Measurements from ENCODE around the gene MEIOB.
"Not testable (repeated sequence)": the region's sequence is repeated elsewhere in the genome, so short reads cannot be mapped to it uniquely, and the experiment has no call there.

The MEIOB gene

GRCh38 chr16:1810536-1810935, 61.4 kb downstream of the MEIOB start:
- H3K4me3 ChIP-seq (ENCODE audit: low read length): no peak overlapping the region
- no peak for DNase-seq (ENCODE audit: low read depth)
- TF ChIP-seq CTCF (IDR thresholded peaks at IDR 0.05; ENCODE audit: insufficient read depth, low read depth, low read length, missing control alignments): no peak

GRCh38 chr16:1810106-1810505, 61.9 kb downstream of the MEIOB start:
- DNase-seq (ENCODE audit: low read depth): no peak
- no peak overlapping the region for H3K4me3 ChIP-seq (ENCODE audit: low read length)
- TF ChIP-seq CTCF (IDR thresholded peaks at IDR 0.05; ENCODE audit: insufficient read depth, low read depth, low read length, missing control alignments): no peak

- TF ChIP-seq CTCF (IDR thresholded peaks at IDR 0.05; ENCODE audit: insufficient read depth, low read depth, low read length, missing control alignments): no peak
- no peak for DNase-seq (ENCODE audit: low read depth)
- H3K4me3 ChIP-seq (ENCODE audit: low read length): no peak overlapping the region
Measured at GRCh38 chr16:1809281-1809801, 62.6 kb downstream of the MEIOB start.

- TF ChIP-seq CTCF (IDR thresholded peaks at IDR 0.05; ENCODE audit: insufficient read depth, low read depth, low read length, missing control alignments): no peak
- no peak overlapping the region for H3K4me3 ChIP-seq (ENCODE audit: low read length)
- no peak for DNase-seq (ENCODE audit: low read depth)
Measured at GRCh38 chr16:1808691-1809090, 63.3 kb downstream of the MEIOB start.

GRCh38 chr16:1807626-1808025, 64.3 kb downstream of the MEIOB start:
- no peak for TF ChIP-seq CTCF (IDR thresholded peaks at IDR 0.05; ENCODE audit: insufficient read depth, low read depth, low read length, missing control alignments)

GRCh38 chr16:1800701-1801100, 71.3 kb downstream of the MEIOB start:
- TF ChIP-seq CTCF (IDR thresholded peaks at IDR 0.05; ENCODE audit: insufficient read depth, low read depth, low read length, missing control alignments): no peak
- H3K4me3 ChIP-seq (ENCODE audit: low read length): no peak overlapping the region
- no peak for DNase-seq (ENCODE audit: low read depth)

More at GRCh38 chr16:1807626-1808025, 64.3 kb downstream of the MEIOB start:
- H3K4me3 ChIP-seq (ENCODE audit: low read length): no peak overlapping the region
- DNase-seq (ENCODE audit: low read depth): no peak

GRCh38 chr16:1799263-1799662, 72.7 kb downstream of the MEIOB start:
- not testable (repeated sequence) for DNase-seq (ENCODE audit: low read depth); H3K4me3 ChIP-seq (ENCODE audit: low read length)

All from epithelial cell of esophagus (primary cell).